Activated CD4-positive, alpha-beta T cell treated with anti-CD3 and anti-CD28 coated beads, Interleukin-2, Interleukin-4, amounts not matched to agents 100 ng/mL and 50 ng/mL, durations not matched to agents 16 hours and 8 hours (primary cell): Measurements from ENCODE around the gene ONECUT3.
"Not testable (repeated sequence)": the region's sequence is repeated elsewhere in the genome, so short reads cannot be mapped to it uniquely, and the experiment has no call there.

Experiments used
- DNase-seq: peaks from one replicate; pipeline ENCODE4 v3.0.0-alpha.2; 2020; ENCODE audit warnings: low spot score

ONECUT3 gene

DNA sequence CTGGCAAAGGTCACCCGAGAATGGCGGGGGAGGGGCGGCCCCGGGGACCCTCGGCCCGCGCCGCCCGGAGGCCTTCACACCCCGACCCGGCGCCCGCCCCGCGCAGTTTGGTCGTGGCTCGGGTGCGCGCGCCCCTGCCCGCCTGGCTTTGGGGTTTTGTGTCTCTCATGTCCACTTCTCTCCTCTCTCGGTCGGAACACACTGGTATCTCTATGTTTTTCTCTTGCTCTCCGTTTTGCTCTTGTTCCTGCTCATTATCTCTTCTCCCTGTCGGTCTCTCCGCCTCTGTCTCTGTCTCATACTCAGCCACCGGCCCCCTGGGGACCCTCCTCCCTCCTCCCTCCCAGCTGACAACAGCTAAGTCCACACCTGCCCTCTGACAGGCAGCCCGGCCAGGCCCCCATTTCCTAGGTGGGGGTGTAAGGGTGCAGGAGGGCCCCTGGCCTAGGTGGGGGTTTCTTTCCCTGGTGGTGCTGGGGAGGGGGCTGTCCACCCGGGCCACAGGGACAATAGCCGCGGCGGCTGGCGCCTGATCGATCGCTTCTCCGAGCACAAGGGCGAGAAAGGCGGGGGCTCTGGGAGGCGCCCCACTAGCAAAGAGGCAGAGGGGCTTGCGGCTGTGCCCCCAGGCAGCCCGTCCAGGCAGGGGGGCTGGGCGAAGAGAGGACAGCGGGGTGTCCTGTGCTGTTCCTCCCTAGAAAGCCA lies 2.3 kb downstream of the ONECUT3 start:
- DNase-seq: no peak

DNA sequence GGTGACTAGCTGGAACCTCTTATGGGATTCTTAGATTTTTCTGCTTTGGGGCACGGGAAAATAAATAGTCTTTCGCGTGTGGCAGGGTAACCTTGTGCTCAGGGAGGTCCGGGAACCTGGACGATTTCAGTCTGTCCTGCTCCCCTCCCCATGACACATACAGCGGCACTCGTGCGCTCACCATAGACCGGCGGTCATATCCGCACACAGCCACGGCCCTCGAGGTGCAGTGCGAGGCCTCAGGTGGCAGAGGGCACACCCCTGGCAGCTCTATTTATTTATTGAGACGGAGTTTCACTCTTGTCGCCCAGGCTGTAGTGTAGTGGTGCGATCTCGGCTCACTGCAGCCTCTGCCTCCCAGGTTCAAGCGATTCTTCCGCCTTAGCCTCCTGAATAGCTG lies 3.0 kb downstream of the ONECUT3 start:
- DNase-seq: no peak

DNA sequence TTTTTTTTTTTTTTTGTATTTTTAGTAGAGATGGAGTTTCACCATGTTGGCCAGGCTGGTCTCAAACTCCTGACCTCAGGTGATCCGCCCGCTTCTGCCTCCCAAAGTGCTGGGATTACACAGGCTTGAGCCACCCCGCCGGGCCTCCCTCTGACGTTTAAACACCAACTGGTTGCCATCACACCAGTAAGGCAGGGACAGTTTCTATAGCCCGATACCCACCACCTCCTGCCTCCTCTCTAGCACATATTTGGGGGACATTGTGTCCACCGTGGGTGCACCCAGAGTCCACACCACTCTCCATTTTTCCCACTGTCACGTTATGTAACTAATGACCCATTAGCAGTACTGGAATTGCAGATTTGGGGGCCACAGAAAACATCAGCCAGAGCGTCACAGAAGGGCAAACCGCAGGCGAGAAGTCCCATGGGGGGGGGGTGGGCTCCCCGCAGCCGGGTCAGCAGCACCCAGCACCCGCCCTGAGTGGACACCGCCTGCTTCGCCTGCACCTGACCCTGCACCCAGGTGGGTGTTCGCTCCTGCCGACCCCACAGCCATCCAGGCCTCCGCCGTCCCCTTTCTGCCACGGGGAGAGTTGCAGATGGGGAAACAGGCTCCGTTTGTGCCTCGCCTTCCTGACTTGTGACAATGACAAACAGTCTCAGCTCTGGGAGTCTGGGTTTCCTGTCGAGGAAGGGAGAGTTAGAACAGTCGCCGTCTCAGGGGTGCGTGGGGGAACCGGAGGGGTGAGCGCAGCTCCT lies 3.6 kb downstream of the ONECUT3 start:
- DNase-seq: no peak

DNA sequence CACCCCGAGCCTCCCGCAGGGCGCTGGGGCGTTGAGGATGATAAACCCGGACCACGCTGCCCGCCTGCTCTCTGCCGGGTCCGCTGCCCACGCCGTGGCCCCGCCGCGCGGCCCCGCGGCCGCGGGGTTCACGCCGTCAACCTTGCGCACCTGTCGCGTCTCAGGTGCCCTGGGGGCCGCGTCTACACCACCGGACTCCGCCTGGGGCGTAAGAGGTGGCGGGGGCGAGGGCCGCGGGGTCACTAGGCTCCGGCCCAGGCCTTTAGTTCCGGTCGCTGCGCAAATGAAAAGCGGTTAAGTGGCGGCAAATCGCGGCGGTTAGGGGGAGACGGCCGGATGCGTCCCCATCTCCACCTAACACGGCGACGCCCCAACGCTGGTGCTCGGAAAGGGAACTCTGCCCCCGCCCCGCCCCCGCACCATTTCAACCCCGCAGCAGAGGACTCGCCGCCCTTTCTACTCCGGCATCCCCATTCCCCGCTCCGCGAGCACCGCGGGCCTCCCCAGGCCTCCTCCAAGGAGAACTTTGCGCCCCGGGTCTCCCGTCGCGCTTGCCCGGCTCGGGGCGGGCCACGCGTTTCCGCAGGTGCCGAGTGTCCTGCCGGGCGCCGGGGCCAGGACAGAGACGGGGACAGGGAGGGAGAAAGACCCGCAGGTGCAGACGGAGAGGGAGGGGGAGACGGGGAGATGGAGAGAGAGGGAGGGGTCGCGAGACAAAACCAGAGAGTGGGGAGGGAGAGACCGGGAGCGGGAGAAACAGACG lies 4.3 kb downstream of the ONECUT3 start:
- no peak for DNase-seq

DNA sequence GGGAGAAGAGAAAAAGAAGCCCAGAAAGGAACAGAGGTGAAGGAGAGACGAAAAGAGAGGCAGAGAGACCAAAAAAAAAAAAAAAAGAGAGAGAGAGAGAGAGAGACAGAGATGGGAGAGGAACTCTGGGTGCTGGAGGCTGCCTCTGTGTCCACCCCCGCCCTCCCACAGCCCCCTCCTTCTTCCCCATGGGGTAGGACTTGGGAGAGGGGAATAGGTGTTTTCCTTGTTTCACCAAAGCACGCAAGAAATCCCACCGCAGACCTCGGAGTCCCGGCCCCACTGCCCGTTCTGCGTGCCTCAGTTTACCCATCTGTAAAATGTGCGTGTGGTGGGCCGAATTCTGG lies 4.9 kb downstream of the ONECUT3 start:
- DNase-seq: no peak

DNA sequence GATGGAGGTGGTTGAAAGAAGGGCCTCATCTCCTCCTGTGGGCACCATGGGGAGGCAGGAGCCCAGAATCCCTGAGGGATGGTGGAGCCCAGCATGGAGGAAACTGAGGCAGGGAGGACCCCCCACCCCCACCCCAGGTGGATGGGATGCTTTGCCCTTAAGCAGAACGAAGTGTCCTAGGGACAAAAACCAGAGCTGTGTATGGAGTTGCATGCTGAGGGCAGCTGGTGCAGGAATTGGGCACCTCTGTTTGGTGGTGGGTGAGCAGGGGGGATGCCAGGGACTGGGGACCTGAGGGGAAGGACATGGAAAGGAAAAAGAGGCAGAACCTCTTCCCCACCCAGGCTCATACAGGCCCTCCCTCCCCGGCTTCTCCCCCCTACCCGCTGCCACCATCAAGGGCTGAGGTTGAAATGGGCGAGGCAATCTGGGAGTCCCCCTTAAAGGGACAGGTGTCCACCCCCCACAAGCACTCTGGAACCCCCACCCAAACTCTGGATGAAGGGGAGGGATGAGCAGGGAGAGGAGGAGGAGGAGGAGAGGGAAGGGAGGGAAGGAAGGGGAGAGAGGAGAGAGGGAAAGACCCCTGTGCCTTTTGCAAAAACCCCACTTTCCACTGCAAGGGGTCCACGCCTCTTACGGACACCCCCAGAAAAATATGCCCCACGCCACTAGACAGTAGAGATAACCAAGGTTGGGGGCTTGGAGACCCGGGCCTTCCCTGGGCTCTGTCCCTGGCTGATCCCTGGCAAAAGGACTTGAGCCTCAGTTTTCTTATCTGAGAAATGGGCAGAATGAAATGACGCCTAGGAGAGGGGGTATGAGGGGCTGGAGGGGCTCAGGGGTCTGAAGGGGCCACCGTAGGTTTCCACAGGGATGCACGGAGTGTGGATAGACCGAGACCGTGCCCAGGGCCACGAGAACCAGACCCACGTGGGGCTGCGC lies 5.9 kb downstream of the ONECUT3 start:
- DNase-seq: no peak

DNA sequence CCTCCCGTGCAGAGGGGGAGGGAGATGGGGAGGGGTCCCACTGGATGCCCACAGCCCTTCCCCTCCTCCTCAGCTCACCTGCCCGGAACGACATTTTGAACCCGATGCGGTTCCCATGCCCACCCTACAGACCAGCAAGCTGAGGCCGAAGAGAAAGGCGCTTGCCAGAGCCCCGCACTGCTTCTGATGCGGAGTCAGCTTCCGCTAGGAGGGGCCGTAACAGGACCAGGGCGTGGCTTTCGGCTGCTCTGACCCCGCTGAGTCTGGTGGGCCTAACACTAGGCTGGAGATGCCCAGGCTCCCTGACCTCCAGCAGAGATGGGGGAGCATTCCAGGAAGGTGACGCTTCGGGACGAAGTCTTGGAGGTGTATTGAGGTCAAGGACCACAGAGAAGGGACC lies 6.7 kb downstream of the ONECUT3 start:
- DNase-seq: no peak

DNA sequence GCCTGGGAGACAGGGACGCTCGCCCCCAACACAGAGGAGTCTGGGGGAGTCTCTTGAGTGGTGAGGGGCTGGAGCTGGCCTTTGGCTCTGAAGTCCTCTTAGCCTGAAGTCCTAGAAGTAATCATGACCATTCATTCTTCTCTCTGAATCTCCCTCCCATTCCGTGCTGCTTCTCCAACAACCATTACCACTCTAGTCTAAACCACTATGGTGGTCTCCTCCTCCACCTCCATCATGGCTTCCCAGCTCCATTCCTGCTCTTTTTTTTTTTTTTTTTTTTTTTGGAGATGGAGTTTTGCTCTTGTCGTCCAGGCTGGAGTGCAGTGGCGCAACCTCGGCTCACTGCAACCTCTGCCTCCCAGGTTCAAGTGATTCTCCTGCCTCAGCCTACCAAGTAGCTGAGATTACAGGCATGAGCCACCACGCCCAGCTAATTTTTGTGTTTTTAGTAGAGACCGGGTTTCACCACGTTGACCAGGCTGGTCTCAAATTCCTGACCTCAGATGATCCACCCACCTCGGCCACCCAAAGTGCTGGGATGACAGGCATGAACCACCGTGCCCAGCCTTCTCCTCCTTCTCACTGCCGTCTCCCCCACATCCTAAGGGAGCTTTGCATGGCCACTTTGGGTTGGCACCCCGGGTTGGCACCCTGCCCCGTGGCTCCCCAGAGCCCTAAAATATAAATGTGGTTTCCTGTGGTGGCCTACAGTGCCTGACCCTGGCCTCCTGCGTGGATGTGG lies 7.7 kb downstream of the ONECUT3 start:
- DNase-seq: not testable (repeated sequence)

DNA sequence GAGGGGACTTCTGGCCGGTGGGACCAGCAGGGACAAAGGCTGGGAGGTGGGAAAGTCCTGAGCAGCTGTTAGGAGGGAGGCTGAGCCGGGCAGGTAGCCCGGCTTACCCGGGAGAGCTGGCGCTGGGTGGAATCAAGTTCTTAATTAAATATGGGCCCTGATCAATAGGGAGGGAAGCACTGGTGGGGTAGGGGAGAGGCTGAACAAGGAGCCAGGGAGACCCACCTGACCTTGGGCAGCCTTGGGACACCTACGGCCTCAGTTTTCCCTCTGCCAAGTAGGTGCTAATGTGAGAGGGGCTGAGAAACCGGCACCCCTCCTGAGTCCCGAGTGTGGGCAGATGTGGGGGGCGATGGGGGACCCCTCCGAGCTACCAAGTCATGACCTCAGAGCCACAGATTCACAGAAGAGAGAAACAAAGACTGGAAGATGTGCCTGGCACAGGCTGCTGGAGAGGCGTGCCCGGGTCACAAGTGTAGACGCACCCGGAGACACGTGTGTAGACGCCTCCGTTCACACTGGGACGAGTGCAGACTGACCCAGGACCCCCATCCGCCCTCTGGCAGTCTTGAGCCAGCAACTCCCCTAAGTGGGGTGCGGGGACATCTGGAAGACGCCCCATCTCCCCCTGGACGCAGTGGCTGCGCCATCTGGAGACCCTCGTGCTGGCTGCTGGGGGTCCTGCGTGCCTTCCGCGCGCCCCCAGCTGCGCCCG lies 8.4 kb downstream of the ONECUT3 start:
- no peak for DNase-seq

DNA sequence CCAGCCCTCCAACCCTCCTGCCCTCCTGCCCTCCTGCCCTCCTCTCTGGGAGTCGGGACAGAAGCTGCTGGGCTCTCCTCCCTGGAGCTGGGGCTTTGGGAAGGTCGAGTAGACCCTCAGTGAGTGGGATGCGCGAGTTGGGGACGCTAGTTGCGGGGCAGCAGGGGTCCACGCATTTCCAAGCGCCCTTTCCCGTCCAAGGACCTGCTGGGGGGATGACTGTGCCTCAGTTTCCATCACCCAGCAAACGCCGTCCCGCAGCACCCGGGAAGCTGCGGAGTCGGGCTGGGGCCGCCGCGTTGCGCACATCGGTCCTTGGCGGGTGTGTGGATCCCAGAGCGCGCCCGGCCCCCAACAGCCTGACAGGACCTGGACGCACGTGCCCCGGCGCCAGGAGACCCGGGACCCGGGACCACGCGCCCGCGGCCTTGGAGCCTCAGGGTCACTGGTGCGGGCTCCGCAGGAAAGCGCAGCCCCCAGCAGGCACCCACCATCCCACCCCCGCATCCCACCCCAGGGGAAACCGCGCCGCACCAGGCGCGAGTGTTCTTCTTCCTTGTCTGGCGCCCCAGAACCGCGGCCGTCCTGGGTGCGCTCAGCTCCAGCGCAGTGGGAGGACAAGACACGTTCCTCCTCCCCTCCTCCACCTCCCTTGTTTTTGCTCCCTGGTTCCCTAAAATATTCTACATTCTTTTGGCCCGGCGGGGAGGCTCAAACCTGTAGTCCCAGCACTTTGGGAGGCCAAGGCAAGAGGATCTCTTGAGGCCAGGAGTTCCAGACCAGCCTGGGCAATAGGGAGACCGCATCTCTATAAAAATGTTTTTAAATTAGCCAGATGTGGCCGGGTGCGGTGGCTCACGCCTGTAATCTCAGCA lies 9.2 kb downstream of the ONECUT3 start:
- DNase-seq: no peak

DNA sequence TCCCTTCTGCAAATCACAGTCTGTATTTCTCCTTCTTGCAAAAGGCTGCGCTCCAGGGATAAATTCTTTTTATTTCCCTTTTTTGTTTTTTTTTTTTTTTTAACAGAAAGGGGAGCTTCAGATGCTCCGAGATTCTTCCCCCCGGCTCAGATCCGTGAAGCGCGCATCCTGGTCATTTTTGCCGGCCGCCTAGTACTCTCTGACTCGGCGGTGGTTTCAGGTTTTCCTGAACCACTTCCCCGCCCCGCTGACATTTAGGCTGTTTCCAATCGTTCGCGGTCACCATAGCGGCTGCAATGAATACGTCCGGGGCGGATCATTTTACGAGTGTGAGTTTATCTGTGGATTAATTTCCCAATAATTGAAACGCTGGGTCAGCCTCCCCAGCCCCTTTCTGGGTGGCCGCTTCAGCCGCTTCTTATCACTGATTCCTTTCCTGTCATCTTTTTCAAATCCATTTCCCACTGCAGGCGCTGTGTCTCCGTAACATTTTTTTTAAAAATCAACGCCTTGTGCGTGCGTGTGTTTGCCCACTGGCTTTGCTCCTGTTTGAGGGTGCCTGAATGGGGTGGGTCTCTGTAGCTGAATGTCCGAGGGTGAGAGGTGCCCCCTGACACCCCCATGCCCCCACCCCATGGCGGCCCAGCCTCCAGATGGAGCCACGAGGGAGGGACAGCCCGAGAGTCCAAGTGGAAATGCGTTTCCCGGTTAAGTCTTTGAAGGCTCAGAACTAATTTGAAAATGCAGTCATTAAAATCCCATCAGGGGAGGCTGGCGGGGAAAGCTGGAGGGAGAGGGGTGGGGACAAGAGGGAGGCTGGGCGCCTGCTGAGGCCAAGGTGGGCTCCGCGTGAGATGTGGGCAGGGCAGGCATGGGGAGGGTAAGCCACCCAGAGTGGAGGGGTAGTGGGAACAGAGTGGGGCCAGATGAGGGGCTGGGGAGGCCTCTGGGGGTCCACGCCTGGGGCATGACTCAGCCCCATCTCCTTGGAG lies 10.6 kb downstream of the ONECUT3 start:
- no peak for DNase-seq

DNA sequence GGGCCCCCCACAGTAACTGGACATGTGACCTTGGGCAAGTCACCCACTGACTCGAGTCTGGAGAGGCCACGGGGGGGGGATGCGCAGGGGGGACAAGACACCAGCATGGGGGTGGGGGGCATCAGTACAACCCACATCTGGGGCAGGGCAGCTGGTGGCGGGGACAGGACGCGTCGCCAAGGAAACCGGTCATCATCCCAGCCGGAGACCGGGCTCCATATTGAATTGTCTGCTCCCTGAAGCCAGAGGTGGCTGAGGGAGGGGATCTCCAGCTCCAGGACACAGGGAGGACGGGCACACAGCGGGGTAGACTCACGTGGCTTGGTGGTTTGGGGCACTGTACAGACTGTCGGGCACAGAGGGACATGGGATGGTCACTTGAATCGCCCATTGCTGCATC lies 11.4 kb downstream of the ONECUT3 start:
- no peak for DNase-seq

DNA sequence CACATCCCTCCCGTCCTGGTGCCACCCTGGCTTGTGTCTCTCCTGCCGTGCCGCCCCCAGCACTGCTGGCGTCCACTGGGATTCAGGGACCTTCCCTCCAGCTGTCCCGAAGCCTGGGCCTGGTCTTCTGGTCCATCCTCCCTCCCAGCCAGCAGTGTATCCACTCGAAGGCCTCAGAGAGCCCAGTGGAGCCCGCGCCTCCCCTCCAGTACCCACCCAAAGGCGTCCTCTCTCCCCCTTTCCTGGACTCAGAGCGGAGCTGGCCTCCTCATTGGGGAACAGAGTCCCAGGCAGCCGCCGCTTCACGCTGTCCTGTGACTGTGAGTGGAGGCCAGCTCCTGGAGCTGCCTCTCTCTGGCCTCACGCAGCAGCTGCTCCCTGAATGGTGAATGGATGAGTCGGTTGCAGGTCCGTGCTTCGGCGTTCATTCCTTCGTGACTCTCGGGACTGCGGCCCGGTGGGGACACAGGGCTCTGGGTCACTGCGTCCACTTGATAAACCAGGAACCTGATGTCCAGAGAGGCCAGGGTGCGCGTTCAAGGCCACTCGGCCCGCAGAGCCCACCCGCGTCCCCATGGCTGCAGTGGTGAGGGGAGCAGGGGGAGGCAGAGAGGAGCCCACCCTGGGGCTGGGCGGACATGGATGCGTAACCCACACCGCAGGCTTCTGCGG lies 12.1 kb downstream of the ONECUT3 start:
- no peak for DNase-seq

DNA sequence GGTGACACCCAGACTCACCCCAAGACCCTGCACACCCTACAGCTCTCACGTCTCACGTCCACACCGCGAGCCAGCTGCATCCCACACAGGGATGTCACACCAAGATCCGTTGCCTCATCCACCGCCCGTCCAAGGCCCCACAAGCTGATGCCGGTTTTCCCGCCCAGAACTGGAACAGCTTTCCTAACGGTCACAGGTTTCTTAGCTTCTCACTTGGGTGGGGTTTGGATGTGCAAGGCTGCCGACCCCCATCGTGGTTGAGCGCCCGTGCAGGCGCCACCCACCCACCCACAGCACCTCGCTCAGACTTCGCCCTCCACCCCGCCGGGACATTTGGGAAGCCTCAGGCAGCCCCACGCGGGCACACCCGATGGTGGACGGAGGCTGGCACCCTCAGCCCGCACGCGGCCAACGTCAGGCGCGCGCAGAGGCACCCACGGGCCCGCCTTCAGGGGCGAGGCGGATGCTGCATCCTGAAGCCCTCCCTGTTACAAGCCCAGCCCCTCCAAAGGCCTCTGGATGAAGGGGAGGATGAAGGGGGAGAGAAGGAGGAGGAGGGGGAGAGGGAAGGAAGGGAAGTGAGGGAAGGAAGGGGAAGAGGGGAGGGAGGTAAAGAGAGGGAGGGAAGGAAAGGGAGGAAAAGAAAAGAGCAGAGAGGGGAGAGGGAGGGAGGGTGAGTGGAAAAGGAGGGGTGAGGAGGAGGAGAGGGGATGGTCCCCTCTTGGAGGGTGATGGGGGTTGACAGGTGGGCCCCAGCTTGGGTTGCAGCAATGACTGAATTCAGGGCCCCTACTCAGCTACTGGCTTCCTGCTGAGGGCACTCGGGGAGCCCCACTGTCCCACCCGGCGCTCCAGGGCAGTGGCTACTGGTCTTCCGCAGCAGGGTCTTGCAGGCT lies 12.8 kb downstream of the ONECUT3 start:
- DNase-seq: no peak

DNA sequence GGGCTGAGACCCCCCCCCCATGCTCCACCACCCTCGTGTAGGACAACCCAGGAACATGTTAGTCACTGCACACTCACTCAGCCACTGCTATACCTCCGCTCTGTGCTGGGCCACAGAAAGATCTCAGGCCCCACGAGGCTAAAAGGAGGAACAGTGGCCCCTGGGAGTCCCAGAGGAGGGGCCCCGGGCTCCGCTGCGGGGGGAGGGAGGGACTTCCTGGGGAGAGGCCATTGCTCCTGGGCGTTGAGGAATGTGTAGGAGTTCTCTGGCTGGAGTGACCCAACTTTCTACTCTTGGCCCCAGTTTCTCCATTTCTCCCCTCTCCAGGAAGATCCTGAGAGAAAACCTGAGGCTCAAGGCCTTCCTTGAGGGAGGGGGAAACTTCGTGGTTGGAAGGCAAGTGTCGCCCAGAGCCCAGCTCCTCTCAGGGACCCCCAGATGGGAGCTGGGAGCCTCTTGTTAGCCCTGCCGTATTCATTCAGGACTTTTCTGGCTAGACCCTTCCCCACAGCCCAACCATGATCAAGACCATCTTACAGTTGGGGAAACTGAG lies 13.6 kb downstream of the ONECUT3 start:
- DNase-seq: no peak

DNA sequence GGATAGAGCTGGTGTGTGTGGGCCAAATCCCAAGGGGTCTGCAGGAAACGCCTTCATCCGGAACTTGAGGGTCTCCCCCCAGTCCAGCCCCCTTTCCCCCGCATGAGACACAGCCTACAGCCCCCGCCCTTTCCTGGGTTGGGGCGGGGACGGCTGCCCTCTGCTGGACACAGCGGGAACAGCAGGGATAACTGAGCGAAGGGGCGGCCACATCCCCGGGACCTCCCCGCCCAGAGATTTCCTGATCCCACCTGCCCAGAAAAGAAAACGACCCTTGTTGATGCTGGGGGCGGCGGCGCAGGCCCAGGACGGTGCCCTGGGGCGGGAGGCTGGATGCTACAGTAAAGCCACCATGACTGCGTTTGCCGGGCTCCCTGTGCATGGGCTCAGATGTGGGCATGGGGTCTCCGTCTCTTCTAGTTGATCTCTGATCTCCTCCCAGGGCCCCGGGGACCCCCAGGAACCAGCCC lies 14.2 kb downstream of the ONECUT3 start:
- peak; percentile 52 for DNase-seq
